Measurements from ENCODE around the gene ABCB7. TPM values are rescaled to one million over a fixed set of nuclear protein-coding genes. Genes with fewer than 3 reads are reported as not detected.

The ABCB7 gene
- 14.5 to 18.0 TPM (median 16.2 TPM) in 5 replicates for total RNA-seq (2022; extraction: Qiagen RNA extraction)

GRCh38 chrX:75155827-75156525 is at the start of gene ABCB7:
Gene ABCB7, minus strand, starts transcription at chrX:75156283. Its CDS starts 11 bp downstream, at chrX:75156272.

Other genes starting within 250 kb of the ABCB7 start
- gene NEXMIF, start 230.8 kb downstream of the ABCB7 start, total RNA-seq (2022; extraction: Qiagen RNA extraction) = 0.01 to 0.02 TPM (median 0.01 TPM) in 4 of 5 replicates, not detected in the other
- 6.2 to 10.3 TPM (median 8.2 TPM) in 5 replicates for gene UPRT, start 117.8 kb upstream of the ABCB7 start, total RNA-seq (2022; extraction: Qiagen RNA extraction)

Data from A549 treated with Hydrocortisone at 1 μM for 4 hours (cell line).